RPMI7951 (cell line): ENCODE measurements around the gene VSTM5. TPM values are rescaled to one million over a fixed set of nuclear protein-coding genes. Genes with fewer than 3 reads are reported as not detected.
"Not testable (repeated sequence)": the region's sequence is repeated elsewhere in the genome, so short reads cannot be mapped to it uniquely, and the experiment has no call there.

Source experiments
- DNase-seq: peaks from one replicate; pipeline ENCODE4 v3.0.0-alpha.2; 2012; ENCODE audit warnings: low read depth
- total RNA-seq: library from RNA; depleted of rRNA; stranded (reverse); fragments of >200 nt; shearing (Covaris generic); gene quantifications from 2 replicates; pipeline ENCODE4 v1.2.3, GENCODE V29; 2014; rRNA removed

The VSTM5 gene
- total RNA-seq, 1 experiment from 2014 or later, result not detected

DNA sequence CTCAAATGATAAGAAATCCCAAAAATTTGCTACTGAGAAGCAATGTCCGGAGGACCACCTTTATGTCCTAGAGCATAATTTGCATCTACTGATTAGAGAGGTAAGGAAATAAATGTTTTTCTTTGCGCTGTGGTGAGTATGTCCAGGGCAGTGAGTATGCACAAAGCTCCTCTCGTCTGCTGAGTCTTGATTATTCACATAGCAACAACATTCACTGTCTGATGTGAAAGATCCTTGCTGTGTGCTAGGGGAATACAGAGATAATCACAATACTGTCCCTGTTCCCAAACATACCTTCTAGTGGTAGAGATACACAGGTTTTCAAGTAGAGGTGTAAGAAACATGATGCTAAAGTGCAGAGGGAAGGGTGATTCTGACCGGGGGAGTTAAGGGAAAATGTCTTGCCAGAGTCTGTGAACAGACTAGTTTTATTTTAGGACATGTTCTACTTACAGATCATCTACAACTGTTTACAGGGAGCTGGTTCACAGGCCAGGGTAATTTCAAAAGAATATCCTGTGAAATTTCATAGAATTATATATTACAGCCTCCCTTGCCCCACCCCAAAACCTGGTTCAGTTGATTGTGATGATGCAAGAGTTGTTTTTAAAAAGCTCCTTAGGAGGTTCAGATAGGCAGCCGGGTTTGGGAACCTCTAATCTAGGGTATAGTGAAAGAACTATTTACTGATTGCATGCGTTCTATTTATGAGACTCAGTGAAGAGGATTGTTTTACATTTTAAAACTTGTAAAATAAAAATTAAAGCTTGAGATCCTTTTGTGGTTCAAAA, 53.8 kb downstream of the VSTM5 start:
- no peak for DNase-seq

DNA sequence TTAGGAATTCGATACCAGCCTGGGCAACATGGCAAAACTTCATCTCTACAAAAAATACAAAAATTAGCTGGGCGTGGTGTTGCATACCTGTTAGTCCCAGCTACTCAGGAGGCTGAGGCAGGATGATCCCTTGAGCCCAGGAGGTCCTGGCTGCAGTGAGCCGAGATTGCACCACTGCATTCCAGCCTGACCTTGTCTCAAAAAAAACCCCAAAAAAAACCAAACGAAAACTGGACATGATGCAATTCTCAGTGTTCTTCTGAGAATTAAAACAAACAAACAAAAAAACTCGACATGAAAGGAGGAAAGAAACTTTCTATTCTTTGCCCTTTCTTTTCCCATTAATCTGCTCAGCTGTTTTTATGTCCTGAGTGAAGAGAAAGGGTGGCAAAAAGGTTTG, 58.9 kb downstream of the VSTM5 start:
- no peak for DNase-seq

DNA sequence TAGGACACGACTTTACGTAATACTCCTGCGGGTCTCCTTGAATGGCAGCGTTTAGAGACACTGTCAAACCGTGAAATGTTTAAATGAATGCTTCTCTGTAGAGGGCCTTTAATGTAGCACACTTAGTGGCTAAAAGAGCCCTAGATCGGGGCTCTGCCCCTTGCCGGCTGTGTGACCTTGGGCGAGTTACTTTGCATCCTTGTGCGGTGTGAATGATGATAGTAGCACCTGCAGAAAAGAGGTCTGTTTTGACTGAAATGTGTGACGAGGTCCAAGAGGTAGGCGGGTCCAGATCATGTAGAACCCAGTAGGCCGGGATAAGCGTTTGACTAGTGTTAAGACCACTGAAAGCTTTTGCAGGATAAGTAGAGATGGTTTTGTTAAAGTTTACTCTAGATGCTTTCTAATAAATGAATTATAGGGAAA, 65.5 kb downstream of the VSTM5 start:
- peak; percentile 2 for DNase-seq

DNA sequence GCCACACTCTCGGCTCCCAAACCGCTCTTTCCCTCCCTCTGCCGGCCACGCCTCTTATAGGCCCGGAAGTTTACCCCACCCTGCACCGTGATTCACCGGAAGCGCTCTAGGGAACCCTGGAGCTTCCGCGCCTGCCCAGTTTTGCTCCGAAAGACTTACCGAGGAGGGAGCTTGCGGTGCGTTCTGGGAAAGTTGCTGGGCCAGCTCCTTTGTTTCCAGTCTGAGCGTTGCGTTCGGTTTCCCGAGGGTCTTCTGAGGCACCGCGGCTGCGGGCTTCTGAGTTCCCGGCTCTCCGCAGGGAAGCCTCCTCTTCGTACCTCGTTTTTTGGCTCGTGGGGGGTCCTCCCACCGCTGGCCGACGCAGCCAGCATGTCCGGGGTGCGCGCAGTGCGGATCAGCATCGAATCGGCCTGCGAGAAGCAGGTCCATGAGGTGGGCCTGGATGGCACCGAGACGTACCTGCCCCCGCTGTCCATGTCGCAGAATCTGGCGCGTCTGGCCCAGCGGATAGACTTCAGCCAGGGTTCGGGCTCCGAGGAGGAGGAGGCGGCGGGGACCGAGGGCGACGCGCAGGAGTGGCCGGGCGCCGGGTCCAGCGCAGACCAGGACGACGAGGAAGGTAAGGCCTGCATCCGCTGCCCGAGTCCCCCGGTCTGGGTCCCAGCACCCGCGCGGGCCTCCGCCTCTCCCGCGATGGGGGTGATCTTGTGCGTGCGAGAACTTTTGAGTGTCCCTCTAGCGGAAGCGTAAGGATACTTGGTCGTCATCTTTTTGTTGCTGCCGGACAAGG, 66.1 kb downstream of the VSTM5 start, which contains the start of gene MED17:
TSS of gene MED17 (plus strand) at position 138 of the 790 bp plus-strand sequence. CDS start at position 370, 232 bp downstream.
- peak; percentile 94 for DNase-seq

DNA sequence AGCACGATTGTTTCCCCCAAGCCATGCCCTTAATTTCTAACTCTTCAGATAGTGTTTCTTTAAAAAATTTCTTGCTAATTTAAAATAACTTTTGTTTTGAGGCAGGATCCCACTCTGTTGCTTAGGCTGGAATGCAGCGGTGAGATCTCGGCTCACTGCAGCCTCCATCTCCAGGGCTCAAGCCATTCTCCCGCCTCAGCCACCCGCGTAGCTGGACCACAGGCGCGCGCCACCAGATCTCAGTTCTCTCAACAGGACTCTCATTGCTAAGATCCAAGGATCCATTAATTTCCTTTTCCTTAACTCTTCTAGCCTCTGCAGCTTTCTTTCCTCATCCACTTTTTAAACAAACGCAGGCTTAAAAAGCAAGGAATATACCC, 66.7 kb downstream of the VSTM5 start:
- DNase-seq, result no peak

DNA sequence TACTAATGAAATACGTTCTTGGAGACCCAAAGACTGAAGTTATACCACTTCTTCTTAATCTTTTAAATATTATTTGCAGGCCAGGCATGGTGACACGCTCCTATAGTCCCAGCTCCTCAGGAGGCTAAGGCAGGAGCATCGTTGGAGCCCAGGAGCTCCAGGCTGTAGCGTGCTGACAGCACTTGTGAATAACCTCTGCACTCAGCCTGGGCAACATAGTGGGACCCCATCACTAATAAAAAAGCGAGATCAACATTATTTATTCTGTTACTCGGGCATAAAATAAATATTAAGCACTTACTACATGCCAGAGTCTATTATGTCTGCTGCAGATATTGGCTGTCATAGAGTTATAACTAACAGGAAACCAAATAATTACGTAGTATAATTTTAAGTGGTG, 67.1 kb downstream of the VSTM5 start:
- DNase-seq, result no peak

DNA sequence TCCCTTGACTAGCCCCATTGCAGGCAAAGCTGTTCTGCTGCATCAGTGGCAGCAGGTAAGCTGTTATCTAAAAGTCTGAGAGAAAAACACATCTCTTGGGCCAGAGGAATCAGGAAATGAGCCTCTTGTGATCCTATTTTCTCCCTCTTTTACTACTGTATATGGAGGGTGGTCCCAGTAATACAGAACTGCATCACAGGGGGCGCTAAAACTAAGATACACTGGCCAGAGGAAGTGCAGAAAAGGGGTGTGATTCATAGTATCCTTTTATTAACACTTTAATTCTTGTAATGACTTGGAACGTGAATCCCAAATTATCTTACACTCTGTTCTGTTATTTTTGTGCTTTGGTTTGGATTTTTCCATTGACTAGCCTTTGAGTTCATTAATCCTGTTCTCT, 75.1 kb downstream of the VSTM5 start:
- peak; percentile 13 for DNase-seq

GRCh38 chr11:93774560-93774959, 75.9 kb downstream of the VSTM5 start:
- not testable (repeated sequence) for DNase-seq

DNA sequence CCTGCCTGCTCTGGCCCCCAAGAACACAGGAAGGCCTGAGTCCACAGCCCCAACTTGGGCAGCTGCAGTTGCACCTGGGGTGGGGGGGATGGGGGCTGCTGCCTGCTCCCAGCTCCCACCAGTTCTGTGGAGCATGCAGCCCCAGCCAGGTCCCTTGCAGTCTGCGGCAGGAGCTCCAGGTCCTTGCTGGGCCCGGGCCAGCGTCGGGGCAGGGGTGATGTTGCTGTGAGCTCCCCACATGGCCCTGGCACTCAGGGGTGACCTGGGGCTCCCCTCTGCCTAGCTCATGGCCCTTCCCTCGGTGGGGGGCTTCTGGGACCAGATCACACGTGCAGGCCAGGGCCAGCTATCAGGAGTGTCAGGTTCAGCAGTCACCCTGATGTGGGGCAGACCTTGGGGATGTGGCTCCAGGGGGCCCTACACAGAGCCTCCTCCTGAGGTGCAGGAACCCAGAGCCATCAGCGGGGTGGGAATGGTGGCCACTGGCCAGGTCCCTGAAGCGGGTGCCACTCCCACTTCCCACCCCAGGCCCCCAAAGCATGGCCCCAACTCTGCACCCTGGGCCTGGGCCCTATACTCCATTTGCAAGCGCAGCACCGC, 76.7 kb downstream of the VSTM5 start:
- no peak for DNase-seq

- DNase-seq, result no peak
These were observed 77.4 kb downstream of the VSTM5 start for GRCh38 chr11:93773045-93773477.

GRCh38 chr11:93772123-93772522, 78.3 kb downstream of the VSTM5 start:
- DNase-seq, result no peak

DNA sequence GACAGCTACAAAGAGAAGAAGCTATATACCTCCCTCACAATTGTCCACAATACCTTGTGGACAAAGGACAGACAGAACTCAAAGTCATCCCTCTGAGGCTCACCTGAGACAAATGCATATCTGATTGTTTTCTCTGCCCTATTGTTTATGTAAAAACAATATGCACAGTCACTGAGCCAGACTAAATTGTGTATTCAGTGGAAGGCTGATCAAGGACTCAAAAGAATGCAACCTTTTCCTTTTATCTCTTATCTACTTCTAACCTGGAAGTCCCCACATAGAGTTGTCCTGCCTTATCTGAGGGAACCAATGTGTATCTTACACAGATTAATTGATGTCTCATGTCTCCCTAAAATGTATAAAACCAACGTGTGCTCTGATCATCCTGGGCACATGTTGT, 80.3 kb downstream of the VSTM5 start:
- no peak for DNase-seq

Other genes starting within 250 kb of the VSTM5 start
- 22.7 and 24.9 TPM in 2 replicates for gene CEP295, start 188.9 kb downstream of the VSTM5 start, total RNA-seq
- gene TAF1D, start 109.1 kb downstream of the VSTM5 start, total RNA-seq, result 134 and 154 TPM in 2 replicates
- 16.6 and 18.9 TPM in 2 replicates for gene C11orf54, start 108.9 kb downstream of the VSTM5 start, total RNA-seq
- 36.5 and 41.3 TPM in 2 replicates for gene MED17, start 66.3 kb downstream of the VSTM5 start, total RNA-seq
- gene HEPHL1, start 170.7 kb upstream of the VSTM5 start, total RNA-seq, result 0.10 TPM in 1 of 2 replicates, not detected in the other